Small intestine (tissue), 7 donors: ENCODE results near the gene PITRM1. TPM values are rescaled to one million over a fixed set of nuclear protein-coding genes. Genes with fewer than 3 reads are reported as not detected.

Experiments used
- DNase-seq, 2 donors: peaks; one replicate each; pipeline versions ENCODE4 v3.0.0 to v3.0.0-alpha.2; 2013
- FAIRE-seq: peaks from 2 replicates; lab custom pipeline; 2012; peaks lifted over from hg19 to GRCh38; lab: Jason Lieb, UNC
- H3K27ac ChIP-seq, 3 donors: one replicate each; pipeline ENCODE4 v1.5.1; 2013; ENCODE audit warnings: low read length in 2 of 3, mild to moderate bottlenecking in 2 of 3, control low read depth in 1 of 3, inconsistent platforms in 1 of 3, low read depth in 1 of 3, moderate library complexity in 1 of 3
- H3K27me3 ChIP-seq, 3 donors: one replicate each; pipeline ENCODE4 v1.6.1; 2013; ENCODE audit warnings: low read length in 3 of 3, inconsistent platforms in 1 of 3; ENCODE audit not compliant: control insufficient read depth in 3 of 3, insufficient read depth in 3 of 3
- H3K36me3 ChIP-seq, 3 donors: one replicate each; pipeline ENCODE4 v1.6.1; 2013; ENCODE audit warnings: low read length in 3 of 3, inconsistent platforms in 1 of 3, low read depth in 1 of 3, mild to moderate bottlenecking in 1 of 3, moderate library complexity in 1 of 3; ENCODE audit not compliant: control insufficient read depth in 3 of 3, insufficient read depth in 2 of 3
- H3K4me1 ChIP-seq, 3 donors: one replicate each; pipeline ENCODE4 v1.6.1; 2013; ENCODE audit warnings: low read length in 2 of 3, inconsistent platforms in 1 of 3, low read depth in 1 of 3, mild to moderate bottlenecking in 1 of 3, moderate library complexity in 1 of 3; ENCODE audit not compliant: control insufficient read depth in 3 of 3, insufficient read depth in 2 of 3
- H3K4me3 ChIP-seq, 3 donors: one replicate each; pipeline ENCODE4 v1.5.1; 2013; ENCODE audit warnings: low read length in 3 of 3, control low read depth in 1 of 3, inconsistent platforms in 1 of 3, low read depth in 1 of 3, mild to moderate bottlenecking in 1 of 3, moderate library complexity in 1 of 3
- H3K9me3 ChIP-seq, 2 donors: one replicate each; pipeline ENCODE4 v1.6.1; 2013; ENCODE audit warnings: low read depth in 1 of 2, low read length in 1 of 2; ENCODE audit not compliant: control insufficient read depth in 2 of 2, insufficient read depth in 1 of 2
- WGBS, 3 donors: extraction: QIAGEN DNeasy Blood & Tissue Kit; methylation state at CpG; one replicate each; pipeline ENCODE4 v1.1.7; 2013; 5-methylcytosine and 5-hydroxymethylcytosine counted together
- polyA plus RNA-seq, 4 donors: library from polyadenylated mRNA; stranded (reverse) in 3 of 4; unstranded in 1 of 4; fragments of 200-250 nt in 3 of 4; fragments of 120-200 nt in 1 of 4; gene quantifications; one replicate each; pipeline versions ENCODE4 v1.2.1 to v1.2.3, GENCODE V29; 2013
- donor health status: healthy with polysubstance abuse.
- donor health status: control.
- donor health status: control.
- donor health status: Bipolar disorder and iron deficiency.
- donor health status: healthy.

The PITRM1 gene
- polyA plus RNA-seq, 4 donors = 33.1 to 51.5 (median 46.0) TPM

DNA sequence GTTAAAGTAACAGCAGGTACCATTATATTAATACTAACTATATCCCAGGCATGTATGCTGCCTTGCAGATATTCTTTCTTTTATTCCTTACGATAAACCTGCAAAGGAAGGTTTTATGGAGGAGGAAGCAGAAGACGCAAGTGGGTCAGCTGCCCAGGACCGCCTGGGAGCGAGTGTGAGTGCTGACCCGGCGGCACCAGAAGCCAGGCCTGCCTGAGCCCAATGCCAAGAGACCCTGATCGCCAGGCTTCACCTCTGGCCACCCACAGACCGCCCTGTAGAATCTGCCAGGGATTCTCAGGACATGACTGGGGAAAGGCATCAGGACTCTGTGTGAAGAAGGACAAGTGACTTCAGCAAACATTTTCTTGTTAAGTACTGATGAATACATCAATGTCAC is 26.3 kb downstream of the PITRM1 start:
- no peak overlapping the region for H3K27ac ChIP-seq
- no peaks in the 10 kb centered on the region for H3K4me1 ChIP-seq
- H3K9me3 ChIP-seq = no peaks in the 10 kb centered on the region
- H3K4me3 ChIP-seq = no peak overlapping the region
- peaks cover 16 to 84% (median 40%) of the 10 kb centered on the region in 3 donors for H3K36me3 ChIP-seq
- no peak for DNase-seq
- no peak for FAIRE-seq
- 95 to 99% (median 98%) methylated on average over 8 of the region's 8 CpGs for WGBS, 3 donors
- H3K27me3 ChIP-seq = no peaks in the 10 kb centered on the region

GRCh38 chr10:3145366-3145765 is 27.2 kb downstream of the PITRM1 start:
- FAIRE-seq (no peak), DNase-seq (no peak)
- 96 to 99% (median 98%) methylated on average over 18 of the region's 18 CpGs for WGBS, 3 donors
- Histone ChIP-seq H3K27ac (no peak overlapping the region), H3K9me3 (no peaks in the 10 kb centered on the region), H3K4me1 (no peaks in the 10 kb centered on the region), H3K36me3 (peaks cover 13 to 82% (median 33%) of the 10 kb centered on the region in 3 donors), H3K27me3 (no peaks in the 10 kb centered on the region), H3K4me3 (no peak overlapping the region)

DNA sequence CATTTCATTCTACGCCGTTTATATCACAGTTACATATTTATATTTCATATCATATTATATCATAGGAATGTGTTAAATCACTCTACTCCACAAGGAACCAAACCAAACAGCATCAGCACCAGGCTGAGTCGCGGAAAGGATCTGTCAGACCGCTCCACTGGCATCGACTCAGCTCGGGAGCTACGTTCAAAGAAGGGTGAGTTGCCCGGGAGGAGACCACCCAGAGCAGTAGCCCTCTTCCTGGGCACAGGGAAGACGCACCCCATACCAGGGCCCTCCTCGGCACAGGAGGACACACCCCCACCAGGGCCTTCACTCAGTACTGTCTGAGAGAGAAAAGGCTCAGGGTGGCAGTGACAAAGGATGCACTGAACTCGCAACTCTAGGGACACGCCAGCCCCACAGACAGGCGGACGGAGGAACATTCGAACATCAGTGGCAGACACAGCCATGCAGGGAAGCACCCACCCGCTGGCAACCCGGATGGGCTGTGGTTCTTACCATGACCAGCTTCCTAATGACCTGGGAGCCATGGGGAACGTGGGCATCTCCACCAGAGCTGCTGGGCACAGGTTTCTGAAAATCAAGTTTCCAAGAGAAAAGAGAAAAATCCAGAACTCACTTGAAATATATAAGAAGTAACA is 28.7 kb downstream of the PITRM1 start:
- no peaks in the 10 kb centered on the region for H3K9me3 ChIP-seq
- no peak overlapping the region for H3K4me3 ChIP-seq
- H3K27me3 ChIP-seq = no peaks in the 10 kb centered on the region
- WGBS, 3 donors = 95 to 97% (median 96%) methylated on average over 18 to 19 of the region's 19 CpGs
- no peak overlapping the region for H3K27ac ChIP-seq
- no peaks in the 10 kb centered on the region for H3K4me1 ChIP-seq
- DNase-seq = no peak
- peaks cover 18 to 81% (median 31%) of the 10 kb centered on the region in 3 donors for H3K36me3 ChIP-seq
- no peak for FAIRE-seq

- DNase-seq (no peak), FAIRE-seq (no peak)
- no peaks in the 10 kb centered on the region for H3K27me3 ChIP-seq
- H3K4me3 ChIP-seq = no peak overlapping the region
- no peaks in the 10 kb centered on the region for H3K9me3 ChIP-seq
- H3K4me1 ChIP-seq = no peaks in the 10 kb centered on the region
- H3K36me3 ChIP-seq = peaks cover 21 to 81% (median 29%) of the 10 kb centered on the region in 3 donors
- WGBS, 3 donors = 95 to 96% (median 95%) methylated on average over 17 of the region's 17 CpGs
- no peak overlapping the region for H3K27ac ChIP-seq
These were observed 29.2 kb downstream of the PITRM1 start for GRCh38 chr10:3143366-3143765.

DNA sequence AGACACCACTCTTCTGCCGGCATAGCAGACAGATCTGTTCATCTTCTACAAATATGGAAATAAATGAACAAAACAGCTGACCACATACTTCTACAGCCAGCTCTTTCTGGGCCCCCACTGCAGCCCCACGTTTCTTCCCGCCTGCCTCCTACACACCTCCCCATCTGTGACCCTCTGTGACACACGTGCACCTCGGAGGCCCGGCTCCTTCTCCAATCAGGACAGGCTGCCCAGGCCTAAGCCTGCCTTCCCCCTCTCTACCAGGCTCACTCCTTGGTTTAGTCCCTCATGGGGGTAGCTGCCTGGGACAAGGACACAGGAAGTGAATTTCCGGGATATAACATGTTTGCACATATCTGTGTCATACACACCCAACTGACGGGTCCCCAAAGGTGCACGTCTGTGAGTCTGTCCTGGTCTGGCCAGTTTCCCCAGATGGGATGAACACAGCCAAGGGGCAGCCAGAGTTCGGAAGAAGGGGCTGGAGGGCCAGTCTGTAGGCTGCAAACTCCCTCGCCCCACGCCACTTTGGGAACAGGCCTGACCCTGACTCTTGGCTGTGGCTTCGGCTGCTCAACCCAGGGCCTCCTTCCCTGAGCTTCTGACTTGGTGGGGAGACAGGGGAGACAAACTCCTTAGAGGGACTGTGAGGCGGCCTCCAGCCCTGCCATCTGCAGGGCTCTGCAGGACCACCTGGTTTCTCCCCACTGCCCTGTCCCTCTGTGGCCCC is 30.3 kb downstream of the PITRM1 start:
- Histone ChIP-seq H3K36me3 (peaks cover 29 to 81% (median 33%) of the 10 kb centered on the region in 3 donors), H3K27me3 (no peaks in the 10 kb centered on the region), H3K4me1 (no peaks in the 10 kb centered on the region), H3K4me3 (no peak overlapping the region), H3K9me3 (no peaks in the 10 kb centered on the region), H3K27ac (no peak overlapping the region)
- WGBS, 3 donors = 88 to 95% (median 90%) methylated on average over 14 of the region's 14 CpGs
- DNase-seq (no peak), FAIRE-seq (no peak)

GRCh38 chr10:3141351-3142005 is 31.1 kb downstream of the PITRM1 start:
- Histone ChIP-seq H3K4me3 (no peak overlapping the region), H3K36me3 (peaks cover 31 to 86% (median 36%) of the 10 kb centered on the region in 3 donors), H3K4me1 (no peaks in the 10 kb centered on the region), H3K27me3 (no peaks in the 10 kb centered on the region), H3K27ac (no peak overlapping the region), H3K9me3 (no peaks in the 10 kb centered on the region)
- FAIRE-seq = no peak
- DNase-seq = no peak
- WGBS, 3 donors = 88 to 93% (median 92%) methylated on average over 21 of the region's 21 CpGs

DNA sequence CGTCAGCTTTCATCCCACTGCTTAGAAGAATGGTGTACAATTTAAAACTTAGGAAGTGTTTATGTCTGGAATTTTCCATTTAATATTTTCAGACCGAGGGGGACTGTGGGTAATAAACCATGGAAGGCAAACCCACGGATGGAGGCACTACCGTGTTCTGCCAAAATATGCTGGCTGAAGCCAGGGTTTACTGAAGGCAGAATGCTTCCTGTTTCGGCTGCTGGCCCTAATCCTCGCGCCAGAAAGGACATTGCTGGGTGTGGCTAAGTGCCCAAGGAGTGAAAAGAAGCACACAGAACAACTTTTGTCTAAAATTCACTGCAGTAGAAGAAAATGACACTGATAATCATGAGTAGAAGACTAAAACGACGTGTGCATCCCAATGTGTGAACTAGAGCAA is 32.3 kb downstream of the PITRM1 start:
- no peaks in the 10 kb centered on the region for H3K27me3 ChIP-seq
- no peak for DNase-seq
- H3K4me3 ChIP-seq = no peak overlapping the region
- H3K4me1 ChIP-seq = no peaks in the 10 kb centered on the region
- 82 to 91% (median 90%) methylated on average over 9 of the region's 9 CpGs for WGBS, 3 donors
- peaks cover 36 to 89% (median 38%) of the 10 kb centered on the region in 3 donors for H3K36me3 ChIP-seq
- no peaks in the 10 kb centered on the region for H3K9me3 ChIP-seq
- H3K27ac ChIP-seq = no peak overlapping the region
- no peak for FAIRE-seq

DNA sequence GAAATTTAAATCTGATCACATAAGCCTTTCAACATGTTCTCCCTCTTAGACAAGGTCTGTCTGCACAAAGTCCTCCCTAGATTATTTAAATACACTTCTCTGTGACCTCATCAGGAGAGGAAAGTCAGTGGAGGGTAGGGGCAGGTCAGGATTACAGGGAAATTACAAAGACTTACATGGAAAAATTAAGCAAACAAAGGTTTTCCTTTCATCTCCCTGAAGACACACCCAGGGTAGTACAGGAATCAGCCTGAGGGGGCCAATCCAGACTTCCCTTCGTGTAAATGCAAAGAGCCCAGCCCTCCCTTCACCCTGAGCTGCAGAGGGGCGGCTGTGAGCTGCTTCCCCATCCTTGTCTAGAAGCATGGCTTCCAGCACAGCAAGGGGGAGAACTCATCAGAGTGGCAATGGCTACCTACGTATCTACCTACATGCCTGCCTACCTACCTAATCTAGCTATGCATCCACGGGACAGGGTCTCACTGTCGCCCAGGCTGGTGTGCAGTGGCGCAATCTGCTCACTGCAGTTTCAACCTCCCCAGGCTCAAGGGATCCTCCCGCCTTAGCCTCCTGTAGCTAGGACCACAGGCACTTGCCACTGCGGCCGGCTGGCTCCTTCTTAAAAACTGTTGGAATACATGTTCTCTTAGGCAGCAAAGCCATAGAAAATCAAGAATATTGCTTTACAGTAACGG is 33.2 kb downstream of the PITRM1 start:
- H3K27me3 ChIP-seq = no peaks in the 10 kb centered on the region
- no peaks in the 10 kb centered on the region for H3K9me3 ChIP-seq
- H3K27ac ChIP-seq = no peak overlapping the region
- no peaks in the 10 kb centered on the region for H3K4me1 ChIP-seq
- H3K36me3 ChIP-seq = peaks cover 36 to 82% (median 43%) of the 10 kb centered on the region in 3 donors
- WGBS, 3 donors = 90 to 92% (median 91%) methylated on average over 10 of the region's 10 CpGs
- H3K4me3 ChIP-seq = no peak overlapping the region
- FAIRE-seq (no peak), DNase-seq (no peak)
